ENCODE measurements around the gene CRISP2.

Gene CRISP2

DNA sequence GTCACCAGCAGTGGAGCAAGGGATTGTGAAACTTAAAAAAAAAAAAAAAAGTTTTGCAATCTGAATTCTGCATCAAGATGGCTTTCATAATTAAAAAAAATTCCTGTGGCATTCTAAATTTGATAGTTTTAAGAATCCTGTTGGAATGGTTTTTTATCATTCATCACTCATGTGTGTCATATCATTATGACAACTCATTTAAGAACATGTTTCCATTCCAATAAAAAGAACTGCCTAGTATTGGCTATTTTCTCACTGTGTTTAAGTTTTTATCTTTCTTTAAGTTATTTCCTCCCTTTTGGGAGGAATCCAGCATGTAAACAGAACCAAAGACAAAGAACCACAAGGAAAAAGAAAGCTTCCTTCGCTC lies 50.5 kb downstream of the CRISP2 start:
- TF ChIP-seq, protein P1, sequence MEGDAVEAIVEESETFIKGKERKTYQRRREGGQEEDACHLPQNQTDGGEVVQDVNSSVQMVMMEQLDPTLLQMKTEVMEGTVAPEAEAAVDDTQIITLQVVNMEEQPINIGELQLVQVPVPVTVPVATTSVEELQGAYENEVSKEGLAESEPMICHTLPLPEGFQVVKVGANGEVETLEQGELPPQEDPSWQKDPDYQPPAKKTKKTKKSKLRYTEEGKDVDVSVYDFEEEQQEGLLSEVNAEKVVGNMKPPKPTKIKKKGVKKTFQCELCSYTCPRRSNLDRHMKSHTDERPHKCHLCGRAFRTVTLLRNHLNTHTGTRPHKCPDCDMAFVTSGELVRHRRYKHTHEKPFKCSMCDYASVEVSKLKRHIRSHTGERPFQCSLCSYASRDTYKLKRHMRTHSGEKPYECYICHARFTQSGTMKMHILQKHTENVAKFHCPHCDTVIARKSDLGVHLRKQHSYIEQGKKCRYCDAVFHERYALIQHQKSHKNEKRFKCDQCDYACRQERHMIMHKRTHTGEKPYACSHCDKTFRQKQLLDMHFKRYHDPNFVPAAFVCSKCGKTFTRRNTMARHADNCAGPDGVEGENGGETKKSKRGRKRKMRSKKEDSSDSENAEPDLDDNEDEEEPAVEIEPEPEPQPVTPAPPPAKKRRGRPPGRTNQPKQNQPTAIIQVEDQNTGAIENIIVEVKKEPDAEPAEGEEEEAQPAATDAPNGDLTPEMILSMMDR (IDR thresholded peaks at IDR 0.05; ENCODE audit: low read length, missing control alignments): no peak
- no peak overlapping the region for H3K4me3 ChIP-seq (replicated peaks; ENCODE audit: low read depth, low read length)
- DNase-seq (ENCODE audit: low read depth): no peak

DNA sequence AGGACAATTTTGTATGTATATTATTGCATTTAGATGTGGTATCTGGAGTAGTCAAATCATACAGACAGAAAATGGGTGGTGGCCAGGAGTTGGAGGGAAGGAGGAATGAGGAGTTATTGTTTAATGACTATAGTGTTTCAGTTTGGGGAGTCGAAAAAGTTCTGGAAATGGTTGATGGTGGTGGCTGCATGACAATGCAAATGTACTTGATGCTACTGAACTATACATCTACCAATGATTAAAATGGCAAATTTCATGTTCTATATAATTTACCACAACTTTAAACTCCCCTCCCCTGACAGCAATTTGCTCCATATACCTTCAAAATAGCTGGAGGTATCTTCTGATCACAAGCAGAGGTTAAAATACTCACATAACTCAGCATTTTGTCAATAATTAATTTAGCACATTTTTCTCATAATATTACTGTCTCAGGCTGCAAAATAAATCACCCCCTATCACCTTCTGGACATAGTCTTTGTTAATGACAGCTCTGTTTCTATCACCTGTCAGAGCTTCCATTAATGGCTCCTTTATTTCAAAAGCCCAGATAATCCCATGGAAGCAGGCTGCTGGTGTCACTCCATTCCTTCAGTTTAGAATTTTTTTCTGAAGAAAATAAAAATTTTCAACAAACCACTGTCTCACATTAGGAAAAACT lies 51.0 kb downstream of the CRISP2 start:
- H3K4me3 ChIP-seq (replicated peaks; ENCODE audit: low read depth, low read length): no peak overlapping the region
- no peak for DNase-seq (ENCODE audit: low read depth)
- TF ChIP-seq, protein P1 (IDR thresholded peaks at IDR 0.05; ENCODE audit: low read length, missing control alignments): no peak

DNA sequence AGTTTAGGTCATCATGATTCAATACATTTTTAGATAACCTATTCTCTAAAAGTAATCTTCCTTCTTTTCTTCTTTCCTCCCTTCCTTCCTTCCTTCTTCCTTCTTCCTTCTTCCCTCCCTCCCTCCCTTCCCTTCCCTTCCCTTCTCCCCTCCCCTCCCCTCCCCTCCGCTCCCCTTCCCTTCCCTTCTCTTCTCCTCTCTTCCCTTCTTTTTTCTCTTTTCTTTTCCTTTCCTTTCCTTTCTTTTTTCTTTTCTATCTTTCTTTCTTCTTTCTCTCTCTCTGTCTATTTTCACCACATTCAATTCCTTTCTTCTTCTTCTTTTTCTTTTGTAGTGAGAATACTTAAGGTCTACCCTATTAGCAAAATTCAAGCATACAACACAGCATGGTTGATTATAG lies 59.4 kb downstream of the CRISP2 start:
- no peak overlapping the region for H3K4me3 ChIP-seq (replicated peaks; ENCODE audit: low read depth, low read length)
- TF ChIP-seq, protein P1 (IDR thresholded peaks at IDR 0.05; ENCODE audit: low read length, missing control alignments): no peak
- DNase-seq (ENCODE audit: low read depth): no peak

DNA sequence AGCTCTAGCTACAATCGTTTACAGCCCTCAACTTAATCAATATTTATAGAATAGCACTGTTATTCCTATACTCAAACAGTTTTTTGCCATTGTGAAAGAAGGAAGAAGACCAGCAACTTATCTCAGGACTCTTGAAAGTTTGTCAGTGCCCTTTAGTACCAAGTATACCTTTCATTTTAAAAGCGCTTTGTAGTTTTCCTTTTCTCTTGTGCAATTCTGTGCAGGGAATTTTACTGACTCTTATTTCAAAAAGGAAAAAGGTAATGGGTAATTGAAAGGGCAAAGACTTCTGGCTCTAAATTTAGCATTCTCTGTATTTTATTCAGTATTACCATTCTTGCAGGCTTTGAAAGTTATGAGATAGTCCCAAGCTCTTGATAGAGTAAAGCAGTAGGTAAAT lies 59.9 kb downstream of the CRISP2 start:
- TF ChIP-seq, protein P1 (IDR thresholded peaks at IDR 0.05; ENCODE audit: low read length, missing control alignments): no peak
- H3K4me3 ChIP-seq (replicated peaks; ENCODE audit: low read depth, low read length): no peak overlapping the region
- DNase-seq (ENCODE audit: low read depth): no peak

DNA sequence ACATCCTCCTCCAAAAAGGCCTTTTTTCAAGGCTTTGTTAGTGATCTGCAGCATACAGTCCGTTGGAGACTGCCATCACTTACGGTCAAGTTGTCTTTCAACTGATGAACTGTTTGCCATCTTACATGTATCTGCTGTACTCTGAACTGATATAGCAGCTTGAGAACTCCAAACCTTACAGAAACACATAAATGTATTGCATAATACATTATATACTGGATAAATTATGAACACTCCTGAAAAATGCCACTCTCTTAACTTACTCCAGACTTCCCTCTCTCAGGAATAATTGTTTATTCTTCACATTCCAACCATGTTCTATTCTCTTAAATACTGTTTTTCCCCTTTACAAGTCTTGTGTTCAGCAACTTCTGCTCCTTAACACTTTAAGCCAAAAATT lies 62.1 kb downstream of the CRISP2 start:
- TF ChIP-seq, protein P1 (IDR thresholded peaks at IDR 0.05; ENCODE audit: low read length, missing control alignments): no peak
- DNase-seq (ENCODE audit: low read depth): no peak
- no peak overlapping the region for H3K4me3 ChIP-seq (replicated peaks; ENCODE audit: low read depth, low read length)

DNA sequence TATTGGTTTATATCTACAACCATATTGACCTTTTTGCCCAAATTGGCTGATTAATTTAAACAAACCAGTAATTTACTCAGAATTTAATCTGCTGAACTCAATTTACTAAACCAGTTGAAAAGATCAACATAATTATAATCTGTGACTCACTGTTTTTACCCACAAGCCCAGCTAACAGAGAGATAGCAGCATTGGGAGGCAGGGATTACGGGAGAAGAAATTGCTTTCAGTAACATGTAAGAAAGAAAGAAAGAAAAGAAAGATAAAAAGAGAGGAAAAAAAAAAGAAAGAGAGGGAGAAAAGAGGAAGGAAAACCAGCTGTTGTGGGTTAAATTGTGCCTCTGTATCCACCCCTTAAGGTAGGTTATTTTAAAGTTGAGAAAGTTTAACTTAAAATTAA lies 63.4 kb downstream of the CRISP2 start:
- no peak for DNase-seq (ENCODE audit: low read depth)
- TF ChIP-seq, protein P1 (IDR thresholded peaks at IDR 0.05; ENCODE audit: low read length, missing control alignments): no peak
- no peak overlapping the region for H3K4me3 ChIP-seq (replicated peaks; ENCODE audit: low read depth, low read length)

DNA sequence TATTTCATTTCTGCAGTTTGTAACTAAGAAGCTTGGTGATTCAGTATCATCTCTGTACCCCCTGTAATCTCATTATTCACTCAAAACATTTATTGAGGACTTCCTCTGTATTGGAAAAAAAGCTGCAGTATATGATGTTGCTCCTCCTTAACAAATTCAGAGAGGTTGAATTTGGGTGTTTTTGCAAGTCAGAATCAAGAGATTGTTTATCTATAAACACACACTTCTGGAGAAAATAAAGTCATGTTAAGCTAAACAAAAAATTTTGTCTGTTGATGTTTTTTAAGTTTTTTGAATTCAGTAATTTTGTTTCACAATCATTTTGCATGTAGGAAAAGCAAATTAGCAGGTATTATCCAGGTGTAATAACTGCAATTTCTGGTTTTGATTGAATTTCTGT lies 65.3 kb downstream of the CRISP2 start:
- DNase-seq (ENCODE audit: low read depth): no peak

More for the DNA sequence above, 65.3 kb downstream of the CRISP2 start:
- TF ChIP-seq, protein P1 (IDR thresholded peaks at IDR 0.05; ENCODE audit: low read length, missing control alignments): no peak
- no peak overlapping the region for H3K4me3 ChIP-seq (replicated peaks; ENCODE audit: low read depth, low read length)

Data from fibroblast of pulmonary artery (primary cell).